Upper lobe of right lung (tissue), 1 donor: Measurements from ENCODE around the gene CBS. TPM values are rescaled to one million over a fixed set of nuclear protein-coding genes. Genes with fewer than 3 reads are reported as not detected.
"Not testable (repeated sequence)": the region's sequence is repeated elsewhere in the genome, so short reads cannot be mapped to it uniquely, and the experiment has no call there.

ENCODE experiments used
- ATAC-seq: fragments of 200-7000 bp; cut with Tn5 transposase; one replicate; pipeline ENCODE4 v1.9.1; 2020; ENCODE audit warnings: mild to moderate bottlenecking, moderate library complexity
- DNase-seq: peaks from one replicate; pipeline ENCODE4 v3.0.0-alpha.2; 2020
- H3K27ac ChIP-seq: fragments of 200-600 bp; one replicate; pipeline ENCODE4 v1.8.0; 2022
- H3K27me3 ChIP-seq: fragments of 200-600 bp; one replicate; pipeline ENCODE4 v1.8.0; 2022; ENCODE audit warnings: mild to moderate bottlenecking
- H3K36me3 ChIP-seq: fragments of 200-600 bp; one replicate; pipeline ENCODE4 v1.8.0; 2022
- H3K4me1 ChIP-seq: fragments of 200-600 bp; one replicate; pipeline ENCODE4 v1.8.0; 2022
- H3K4me3 ChIP-seq: fragments of 200-600 bp; one replicate; pipeline ENCODE4 v1.8.0; 2022; ENCODE audit warnings: mild to moderate bottlenecking
- H3K9me3 ChIP-seq: fragments of 200-600 bp; one replicate; pipeline ENCODE4 v1.8.0; 2022
- CTCF ChIP-seq: fragments of 200-600 bp; IDR thresholded peaks from one replicate; pipeline ENCODE4 v1.8.0; 2022; ENCODE audit warnings: antibody characterized with exemption
- intact Hi-C: fragments of 100-400 bp; cut with DNase I; formaldehyde crosslinking; loops from one replicate; pipeline ENCODE4 v1.11.0; 2022
- total RNA-seq: library from RNA; stranded (reverse); fragmentation: NEBNext Ultra II Directional; extraction: Animal tissue kit (Norgen Biotek cat#: 25700); gene quantifications from one replicate; pipeline ENCODE4 v1.2.1, GENCODE V29; 2021
- donor health status: DM: no; HTN: yes; CAD: no; lungs with severe emphysema.

The CBS gene
- total RNA-seq, 1 donor from 2014 or later, result 69.0 TPM

GRCh38 chr21:43020177-43020576 lies 55.5 kb downstream of the CBS start:
- DNase-seq (peak; percentile 36), ATAC-seq (no peak)
- Histone ChIP-seq H3K27me3 (no peaks in the 10 kb centered on the region), H3K9me3 (no peaks in the 10 kb centered on the region), H3K4me3 (no peak overlapping the region), H3K4me1 (no peaks in the 10 kb centered on the region), H3K27ac (no peak overlapping the region), H3K36me3 (peaks cover 60% of the 10 kb centered on the region)
- no peak for TF ChIP-seq CTCF
- intact Hi-C loops, result no loop called here

- TF ChIP-seq CTCF, result no peak
- no peak for ATAC-seq
- H3K27me3 ChIP-seq, result no peaks in the 10 kb centered on the region
- no peak overlapping the region for H3K4me3 ChIP-seq
- H3K36me3 ChIP-seq, result peaks cover 57% of the 10 kb centered on the region
- no peaks in the 10 kb centered on the region for H3K4me1 ChIP-seq
- no peak overlapping the region for H3K27ac ChIP-seq
- peak; percentile 27 for DNase-seq
- H3K9me3 ChIP-seq, result no peaks in the 10 kb centered on the region
- intact Hi-C loops, result no loop called here
These were observed 57.1 kb downstream of the CBS start for GRCh38 chr21:43018519-43018918.

DNA sequence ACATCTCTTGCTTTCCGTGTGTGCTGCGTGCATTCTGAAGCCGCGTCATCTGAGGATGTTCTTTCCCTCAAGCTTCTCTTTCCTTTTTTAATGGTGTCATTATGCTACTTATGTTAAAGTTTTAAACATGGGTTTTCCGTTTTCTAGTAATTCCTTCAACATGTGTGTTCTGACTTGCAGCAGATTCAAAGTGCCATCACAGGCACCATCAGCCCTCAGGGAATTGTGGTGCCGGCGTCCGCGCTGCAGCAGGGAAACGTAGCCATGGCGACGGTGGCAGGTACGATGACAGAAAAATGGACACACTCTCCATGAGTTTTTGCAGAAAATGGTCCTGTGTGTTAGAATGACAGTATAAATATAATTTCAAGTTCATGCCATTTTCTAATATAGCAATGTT lies 58.9 kb downstream of the CBS start:
- intact Hi-C loops, result no loop called here
- no peaks in the 10 kb centered on the region for H3K9me3 ChIP-seq
- H3K4me1 ChIP-seq, result no peaks in the 10 kb centered on the region
- ATAC-seq (no peak), DNase-seq (peak; percentile 7)
- peaks cover 66% of the 10 kb centered on the region for H3K36me3 ChIP-seq
- TF ChIP-seq CTCF, result no peak
- H3K4me3 ChIP-seq, result no peak overlapping the region
- no peak overlapping the region for H3K27ac ChIP-seq
- H3K27me3 ChIP-seq, result no peaks in the 10 kb centered on the region

DNA sequence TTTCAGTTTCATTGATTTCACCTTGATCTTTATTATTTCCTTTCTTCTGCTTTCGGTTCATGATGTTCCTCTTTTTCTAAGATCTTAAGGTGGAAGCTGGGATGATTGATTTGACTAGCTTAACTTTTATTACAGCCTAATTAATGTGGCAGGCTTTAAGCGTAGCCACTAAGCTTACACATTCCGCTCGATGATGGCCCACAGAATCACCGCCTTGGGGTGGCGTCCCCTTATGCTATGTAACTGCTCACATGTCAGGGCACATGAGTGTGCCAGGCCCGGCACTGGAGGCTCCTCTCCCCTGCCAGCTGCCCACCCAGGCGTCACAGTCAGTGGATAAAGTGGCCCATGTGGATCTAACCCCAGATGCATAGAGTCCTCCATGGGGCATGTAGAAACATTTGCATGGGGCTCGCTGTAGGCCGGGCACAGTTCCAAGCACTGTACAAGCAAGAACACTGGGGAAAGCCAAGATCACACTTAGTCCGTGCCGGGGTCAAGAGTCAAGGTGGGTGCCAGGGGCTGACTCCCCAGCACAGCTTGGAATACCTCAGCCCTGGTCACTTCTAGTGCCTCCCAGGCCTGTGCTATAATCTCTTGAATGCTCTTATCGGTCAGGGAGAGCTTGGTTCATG lies 59.6 kb downstream of the CBS start:
- no peaks in the 10 kb centered on the region for H3K4me1 ChIP-seq
- DNase-seq (peak; percentile 51), ATAC-seq (no peak)
- no peak overlapping the region for H3K27ac ChIP-seq
- H3K9me3 ChIP-seq, result no peaks in the 10 kb centered on the region
- H3K4me3 ChIP-seq, result no peak overlapping the region
- no peak for TF ChIP-seq CTCF
- no peaks in the 10 kb centered on the region for H3K27me3 ChIP-seq
- peaks cover 65% of the 10 kb centered on the region for H3K36me3 ChIP-seq
- intact Hi-C loops, result no loop called here

GRCh38 chr21:43012596-43012995 lies 63.0 kb downstream of the CBS start:
- Histone ChIP-seq H3K9me3 (no peaks in the 10 kb centered on the region), H3K27ac (no peak overlapping the region), H3K36me3 (peaks cover 60% of the 10 kb centered on the region), H3K4me3 (no peak overlapping the region), H3K27me3 (no peaks in the 10 kb centered on the region), H3K4me1 (no peaks in the 10 kb centered on the region)
- TF ChIP-seq CTCF, result no peak
- intact Hi-C loops, result no loop called here
- ATAC-seq (no peak), DNase-seq (peak; percentile 29)

GRCh38 chr21:43006874-43007208 lies 68.8 kb downstream of the CBS start:
- intact Hi-C loops, result no loop called here

DNA sequence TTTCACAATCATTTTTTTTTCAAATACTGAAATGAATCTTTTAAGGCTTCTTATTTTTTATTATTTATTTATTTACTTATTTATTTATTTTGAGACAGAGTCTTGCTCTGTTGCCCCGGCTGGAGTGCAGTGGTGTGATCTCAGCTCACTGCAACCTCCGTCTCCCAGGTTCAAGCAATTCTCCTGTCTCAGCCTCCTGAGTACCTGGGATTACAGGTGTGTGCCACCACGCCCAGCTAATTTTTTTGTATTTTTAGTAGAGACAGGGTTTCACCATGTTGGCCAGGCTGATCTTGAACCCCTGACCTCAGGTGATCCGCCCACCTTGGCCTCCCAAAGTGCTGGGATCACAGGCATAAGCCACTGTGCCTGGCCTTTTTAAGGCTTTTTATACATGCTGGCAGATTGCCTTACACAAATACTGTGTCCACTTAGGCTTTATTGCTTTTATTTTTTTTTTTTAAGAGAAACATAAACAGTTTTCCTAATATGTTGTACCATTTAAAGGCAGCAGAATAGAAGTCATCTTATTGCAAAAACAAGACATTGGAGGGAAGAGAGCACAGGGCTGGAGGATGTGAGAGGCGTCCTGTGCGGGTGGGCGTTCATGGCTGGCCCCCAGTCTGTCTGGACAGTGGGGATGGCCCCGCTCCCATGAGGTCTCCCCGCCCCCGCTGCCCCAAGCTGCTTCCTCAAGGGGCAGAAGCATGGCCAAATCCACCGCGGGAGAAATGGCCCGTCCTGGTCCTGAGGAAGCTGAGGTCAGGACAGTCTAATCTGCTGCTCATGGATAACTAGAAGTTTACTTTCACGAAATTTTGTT lies 69.4 kb downstream of the CBS start:
- H3K27ac ChIP-seq, intact Hi-C loops, H3K9me3 ChIP-seq, H3K4me1 ChIP-seq, DNase-seq, H3K27me3 ChIP-seq, H3K4me3 ChIP-seq, ATAC-seq: not testable (repeated sequence)
- H3K36me3 ChIP-seq, result peaks cover 44% of the 10 kb centered on the region

More at GRCh38 chr21:43006874-43007208, 68.8 kb downstream of the CBS start:
- H3K36me3 ChIP-seq, result peaks cover 50% of the 10 kb centered on the region
- H3K27me3 ChIP-seq, result no peaks in the 10 kb centered on the region
- H3K4me1 ChIP-seq, result no peaks in the 10 kb centered on the region
- TF ChIP-seq CTCF, result no peak
- H3K4me3 ChIP-seq, result no peak overlapping the region
- no peak for DNase-seq
- no peak for ATAC-seq
- no peaks in the 10 kb centered on the region for H3K9me3 ChIP-seq
- no peak overlapping the region for H3K27ac ChIP-seq
